ENCODE measurements around the gene POMT2. TPM values are rescaled to one million over a fixed set of nuclear protein-coding genes. Genes with fewer than 3 reads are reported as not detected.

The POMT2 gene
- total and polyA plus RNA-seq, 2 experiments from 2014 or later = 21.1 to 39.3 TPM

DNA sequence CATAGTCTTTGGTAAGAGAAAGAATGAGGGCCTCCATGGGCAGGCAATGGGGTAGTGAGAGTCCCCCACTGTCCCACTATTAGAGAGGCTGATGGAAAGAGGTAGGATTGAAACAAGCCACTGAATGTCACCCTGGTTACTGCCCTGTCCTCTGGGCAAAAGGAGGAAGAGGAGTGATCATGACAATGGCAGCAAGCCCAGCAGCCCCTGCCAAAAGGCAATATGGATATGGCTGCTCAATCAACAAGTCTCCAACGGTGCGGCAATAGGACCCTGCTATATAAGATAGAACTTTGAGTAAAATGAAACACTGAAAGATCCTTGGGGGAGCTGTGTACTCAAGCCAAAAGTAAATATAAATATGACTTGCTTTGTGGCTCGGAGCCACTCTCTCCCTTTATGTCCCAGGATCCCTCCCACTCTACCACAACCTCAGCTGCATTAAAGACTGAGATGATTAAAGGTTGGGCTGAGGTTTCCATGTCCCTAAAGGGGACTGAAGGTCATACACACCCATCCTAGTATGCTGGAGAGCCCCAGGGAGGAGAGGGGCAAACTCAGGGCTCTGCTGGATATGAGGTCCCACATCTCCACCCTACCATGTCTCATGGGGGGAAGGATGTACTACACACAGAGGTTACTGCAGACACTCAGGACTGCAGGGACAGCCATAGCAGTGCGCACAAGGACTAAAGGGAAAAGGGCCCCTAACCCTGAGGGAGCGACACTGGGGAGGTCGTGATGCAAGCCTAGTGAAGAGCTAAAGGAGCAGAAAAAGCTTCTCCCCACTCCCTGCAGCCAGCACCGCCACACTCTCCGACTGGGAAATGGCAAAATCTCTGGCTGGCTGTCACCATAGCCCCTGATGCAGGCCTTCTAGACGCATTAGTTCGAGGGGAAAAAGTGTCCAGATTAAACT lies 5.9 kb downstream of the POMT2 start:
- Histone ChIP-seq H3K4me2 (no peak overlapping the region), H3K36me3 (replicated peaks; ENCODE audit: insufficient read depth, low read depth) (no peaks in the 10 kb centered on the region), H3K4me1 (ENCODE audit: insufficient read depth) (peaks cover 38% of the 10 kb centered on the region), H4K20me1 (ENCODE audit: insufficient read depth, poor library complexity, severe bottlenecking) (no peaks in the 10 kb centered on the region), H3K9me2 (replicated peaks; ENCODE audit: insufficient read depth) (no peaks in the 10 kb centered on the region), H3K9me3 (ENCODE audit: low read depth) (no peaks in the 10 kb centered on the region), H3K4me3 (no peak overlapping the region), H3K27ac (peak overlapping the region; percentile 68), H3K27me3 (no peaks in the 10 kb centered on the region), H3K79me2 (peaks cover 58% of the 10 kb centered on the region), H2AFZ (no peak overlapping the region)
- no peak for DNase-seq (ENCODE audit: low spot score)
- no peak for TF ChIP-seq EZH2 (IDR thresholded peaks at IDR 0.05; ENCODE audit: borderline replicate concordance)
- TF ChIP-seq, protein P1, sequence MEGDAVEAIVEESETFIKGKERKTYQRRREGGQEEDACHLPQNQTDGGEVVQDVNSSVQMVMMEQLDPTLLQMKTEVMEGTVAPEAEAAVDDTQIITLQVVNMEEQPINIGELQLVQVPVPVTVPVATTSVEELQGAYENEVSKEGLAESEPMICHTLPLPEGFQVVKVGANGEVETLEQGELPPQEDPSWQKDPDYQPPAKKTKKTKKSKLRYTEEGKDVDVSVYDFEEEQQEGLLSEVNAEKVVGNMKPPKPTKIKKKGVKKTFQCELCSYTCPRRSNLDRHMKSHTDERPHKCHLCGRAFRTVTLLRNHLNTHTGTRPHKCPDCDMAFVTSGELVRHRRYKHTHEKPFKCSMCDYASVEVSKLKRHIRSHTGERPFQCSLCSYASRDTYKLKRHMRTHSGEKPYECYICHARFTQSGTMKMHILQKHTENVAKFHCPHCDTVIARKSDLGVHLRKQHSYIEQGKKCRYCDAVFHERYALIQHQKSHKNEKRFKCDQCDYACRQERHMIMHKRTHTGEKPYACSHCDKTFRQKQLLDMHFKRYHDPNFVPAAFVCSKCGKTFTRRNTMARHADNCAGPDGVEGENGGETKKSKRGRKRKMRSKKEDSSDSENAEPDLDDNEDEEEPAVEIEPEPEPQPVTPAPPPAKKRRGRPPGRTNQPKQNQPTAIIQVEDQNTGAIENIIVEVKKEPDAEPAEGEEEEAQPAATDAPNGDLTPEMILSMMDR (IDR thresholded peaks at IDR 0.05; ENCODE audit: poor library complexity) = no peak
- no peak for TF ChIP-seq EZH2phosphoT487 (IDR thresholded peaks at IDR 0.05; ENCODE audit: low read depth, severe bottlenecking, unreplicated experiment)
- WGBS (ENCODE audit: low lambda C conversion rate, missing lambda C conversion rate) = 77% methylated on average over 10 of the region's 10 CpGs

- Histone ChIP-seq H2AFZ (no peak overlapping the region), H3K9me2 (replicated peaks; ENCODE audit: insufficient read depth) (no peaks in the 10 kb centered on the region), H4K20me1 (ENCODE audit: insufficient read depth, poor library complexity, severe bottlenecking) (no peaks in the 10 kb centered on the region), H3K36me3 (replicated peaks; ENCODE audit: insufficient read depth, low read depth) (no peaks in the 10 kb centered on the region), H3K27ac (peak overlapping the region; percentile 87), H3K4me2 (peak overlapping the region; percentile 37), H3K27me3 (no peaks in the 10 kb centered on the region), H3K4me1 (ENCODE audit: insufficient read depth) (peaks cover 33% of the 10 kb centered on the region), H3K4me3 (no peak overlapping the region), H3K9me3 (ENCODE audit: low read depth) (no peaks in the 10 kb centered on the region), H3K79me2 (peaks cover 54% of the 10 kb centered on the region)
- peak; percentile 82 for DNase-seq (ENCODE audit: low spot score)
- TF ChIP-seq EZH2 (IDR thresholded peaks at IDR 0.05; ENCODE audit: borderline replicate concordance) (no peak), EZH2phosphoT487 (IDR thresholded peaks at IDR 0.05; ENCODE audit: low read depth, severe bottlenecking, unreplicated experiment) (no peak)
- TF ChIP-seq, protein P1 (IDR thresholded peaks at IDR 0.05; ENCODE audit: poor library complexity) = no peak
- 12% methylated on average over 2 of the region's 2 CpGs for WGBS (ENCODE audit: low lambda C conversion rate, missing lambda C conversion rate)
These were observed 6.6 kb downstream of the POMT2 start for GRCh38 chr14:77314043-77314442.

DNA sequence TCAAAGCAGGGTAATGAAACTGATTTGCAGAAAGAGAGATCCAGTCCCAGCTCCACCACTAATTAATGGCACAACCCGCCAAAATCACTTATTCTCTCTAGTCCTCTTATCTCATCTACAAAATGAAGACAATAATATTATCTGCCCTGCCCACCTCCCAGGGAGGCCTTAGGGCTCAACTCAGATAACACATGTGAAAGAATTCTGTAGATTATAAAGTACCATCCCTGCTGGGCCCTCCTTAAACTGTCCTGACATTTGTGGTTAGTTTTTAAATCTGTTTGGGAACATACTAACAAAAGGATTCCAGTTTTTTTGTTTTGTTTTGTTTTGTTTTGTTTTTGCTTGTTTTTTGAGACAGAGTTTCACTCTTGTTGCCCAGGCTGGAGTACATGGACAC lies 7.3 kb downstream of the POMT2 start:
- Histone ChIP-seq H3K36me3 (replicated peaks; ENCODE audit: insufficient read depth, low read depth) (no peaks in the 10 kb centered on the region), H3K27me3 (no peaks in the 10 kb centered on the region), H3K9me2 (replicated peaks; ENCODE audit: insufficient read depth) (no peaks in the 10 kb centered on the region), H2AFZ (no peak overlapping the region), H3K9me3 (ENCODE audit: low read depth) (no peaks in the 10 kb centered on the region), H3K79me2 (peaks cover 50% of the 10 kb centered on the region), H3K4me1 (ENCODE audit: insufficient read depth) (peaks cover 33% of the 10 kb centered on the region), H3K4me2 (peak overlapping the region; percentile 37), H3K27ac (peak overlapping the region; percentile 87), H4K20me1 (ENCODE audit: insufficient read depth, poor library complexity, severe bottlenecking) (no peaks in the 10 kb centered on the region), H3K4me3 (no peak overlapping the region)
- TF ChIP-seq EZH2phosphoT487 (IDR thresholded peaks at IDR 0.05; ENCODE audit: low read depth, severe bottlenecking, unreplicated experiment) = no peak
- no peak for TF ChIP-seq EZH2 (IDR thresholded peaks at IDR 0.05; ENCODE audit: borderline replicate concordance)
- TF ChIP-seq, protein P1 (IDR thresholded peaks at IDR 0.05; ENCODE audit: poor library complexity) = no peak
- DNase-seq (ENCODE audit: low spot score) = no peak
- WGBS (ENCODE audit: low lambda C conversion rate, missing lambda C conversion rate) = 17% methylated on average over 1 of the region's 1 CpG
